Measurements from ENCODE around the gene ZNF580.

ZNF580 gene

DNA sequence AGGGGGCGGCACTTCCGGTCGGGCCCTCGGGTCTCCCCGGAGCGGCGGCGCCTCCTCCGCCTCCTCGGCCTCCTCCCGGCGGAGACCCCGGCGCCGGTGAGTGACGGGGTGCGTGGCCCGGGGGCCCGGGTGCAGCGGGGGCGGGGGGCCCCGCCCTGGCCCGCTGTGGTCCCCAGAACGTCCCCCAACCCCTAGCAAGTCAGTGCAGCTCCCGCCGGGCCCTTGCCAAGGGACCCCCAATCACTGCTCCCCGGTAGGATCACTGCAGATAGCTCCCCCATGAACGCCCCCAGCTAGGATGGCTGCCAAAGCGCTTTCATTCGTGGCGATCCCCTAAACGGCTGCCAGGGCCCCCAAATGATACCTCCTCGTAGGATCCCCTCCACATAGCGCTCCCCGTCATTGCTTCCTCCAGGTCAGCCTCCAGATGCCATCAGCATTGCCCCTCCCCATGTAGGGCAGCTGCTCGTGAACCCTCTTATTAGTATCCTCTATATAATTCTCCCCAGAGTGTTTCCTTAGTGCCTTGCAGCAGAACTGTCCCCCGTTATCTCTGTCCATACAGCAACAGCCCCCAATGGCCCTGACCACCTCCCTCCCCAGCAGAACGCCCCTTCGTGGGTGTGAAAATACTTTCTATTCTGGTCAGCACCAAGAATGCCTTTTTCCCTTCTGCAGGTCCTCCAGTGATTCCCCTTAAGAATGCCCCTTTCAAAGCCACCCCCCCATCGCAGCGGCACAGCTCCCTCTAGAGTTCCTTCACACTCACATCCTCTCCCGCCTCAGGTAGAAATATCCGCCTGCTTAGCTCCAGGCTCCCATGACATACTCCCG, 34.9 kb upstream of the ZNF580 start, which contains the start of gene ZNF865:
TSS of gene ZNF865 (plus strand) at position 11 of the 834 bp plus-strand sequence. CDS start 7,972 bp downstream, outside the sequence.
- peak in 47 of 56 donors; percentile 8 to 75 (median 48) for DNase-seq

DNA sequence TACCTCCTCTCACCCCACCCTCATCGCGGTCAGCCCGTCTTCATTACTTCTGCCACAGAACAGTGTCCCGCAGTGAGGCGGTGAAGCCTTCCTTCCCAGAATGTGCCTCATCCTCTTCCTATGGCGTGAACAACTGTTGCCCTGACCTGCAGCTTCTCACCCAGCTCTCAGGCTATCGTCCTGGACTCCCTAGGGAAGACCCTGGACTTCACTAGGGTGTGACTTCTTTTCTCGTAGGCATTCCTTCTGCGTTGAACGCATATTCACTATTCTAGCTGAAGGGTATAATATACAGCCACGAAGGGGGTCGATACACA, 34.4 kb upstream of the ZNF580 start:
- DNase-seq: no peak

DNA sequence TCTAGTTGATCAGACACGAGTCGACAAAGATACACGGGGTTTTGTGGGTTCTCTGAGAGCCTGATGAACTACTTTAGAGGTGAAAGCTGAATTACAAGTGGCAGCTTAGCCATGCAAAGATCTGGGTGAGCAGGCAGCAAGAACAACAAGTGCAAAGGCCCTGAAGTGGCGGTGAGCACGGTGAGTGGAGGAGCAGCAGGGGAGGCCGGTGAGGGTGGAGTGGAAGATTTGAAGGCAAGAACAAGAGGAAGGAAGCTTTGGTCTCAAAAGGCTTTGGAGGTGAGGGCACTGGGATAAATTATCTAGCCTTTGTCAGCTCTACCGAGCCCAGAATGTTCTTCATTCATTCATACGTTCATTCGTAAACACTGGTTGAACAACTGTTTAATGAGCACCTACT, 34.0 kb upstream of the ZNF580 start:
- DNase-seq: no peak

DNA sequence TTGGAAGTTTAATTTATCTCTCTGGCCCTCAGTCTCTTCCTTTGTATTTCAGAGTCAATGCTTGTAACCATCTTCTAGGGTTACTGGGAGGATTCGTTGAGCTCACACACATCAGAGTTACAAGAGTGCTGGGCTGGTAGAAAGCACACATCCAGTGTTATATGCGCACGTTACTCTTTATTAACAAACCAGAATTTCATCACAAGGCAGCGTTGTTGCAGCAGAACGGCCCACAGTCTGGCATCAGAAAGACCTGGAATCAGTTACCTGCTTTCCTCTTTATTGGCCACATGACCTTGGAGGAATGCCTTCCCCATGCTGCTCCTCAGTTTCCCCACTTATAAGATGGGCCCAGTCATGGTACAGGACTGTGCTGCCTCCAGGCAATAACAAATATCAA, 31.5 kb upstream of the ZNF580 start:
- DNase-seq: no peak

DNA sequence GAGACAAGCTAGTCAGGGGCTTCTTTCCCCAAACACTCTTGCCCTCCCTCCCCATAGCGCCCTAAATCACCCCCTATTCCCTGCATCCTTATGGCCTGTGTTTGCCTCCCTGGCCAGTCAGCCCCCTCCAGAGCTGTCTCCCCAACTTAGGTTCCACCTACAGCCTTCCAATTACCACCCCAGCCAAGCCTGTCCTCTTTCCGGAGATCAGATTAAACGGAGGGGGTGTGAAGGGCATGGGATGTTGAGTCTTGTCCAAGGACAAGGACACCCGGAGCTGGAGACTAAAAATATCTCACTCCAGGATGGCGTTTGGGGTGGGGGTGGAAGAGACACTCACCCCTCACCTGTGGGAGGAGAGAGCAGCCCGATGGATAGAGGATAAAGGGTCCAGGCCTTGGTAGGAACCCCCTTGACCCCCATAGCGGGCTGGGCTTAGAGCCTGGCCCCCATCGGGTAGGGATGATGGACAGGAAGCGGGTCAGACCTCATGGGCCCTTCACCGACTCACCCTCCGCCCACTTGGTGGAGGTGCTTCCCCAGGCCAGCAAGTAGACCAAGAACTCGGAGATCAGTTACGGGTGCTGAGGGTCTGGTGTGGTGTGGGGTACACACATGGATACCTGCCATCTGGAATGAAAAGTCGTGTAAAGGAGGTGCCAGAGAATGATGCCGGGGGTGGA, 29.4 kb upstream of the ZNF580 start:
- peak in 1 of 56 donors; percentile 24 for DNase-seq

DNA sequence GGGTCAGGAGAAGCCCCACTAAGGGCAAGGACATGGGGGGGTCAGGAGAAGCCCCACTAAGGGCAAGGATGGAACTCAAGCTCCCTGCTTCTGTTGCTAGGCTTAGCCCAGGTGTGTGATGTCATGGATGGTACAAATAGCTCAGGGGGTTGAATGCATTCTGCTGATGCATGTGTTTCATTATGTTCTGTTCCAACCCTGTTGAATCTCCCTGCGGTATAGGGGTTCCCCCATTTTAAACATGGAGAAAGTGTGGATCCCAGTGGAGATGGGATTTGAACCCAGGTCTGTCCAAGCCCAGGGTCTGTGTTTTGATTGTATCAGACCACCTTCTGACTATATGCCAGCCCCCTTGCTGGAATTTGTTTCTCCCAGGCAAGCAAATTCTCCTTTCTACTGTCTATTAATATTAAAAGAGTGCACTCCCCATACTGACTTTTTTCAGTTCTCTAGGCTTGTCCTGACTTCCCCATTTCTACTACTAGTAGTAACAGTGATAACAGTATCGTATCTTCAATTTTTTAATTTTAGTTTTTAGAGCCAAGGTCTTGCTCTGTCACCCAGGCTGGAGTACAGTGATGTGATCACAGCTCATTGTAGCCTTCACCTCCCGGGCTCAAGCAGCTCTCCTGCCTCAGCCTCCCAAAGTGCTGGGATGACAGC, 28.7 kb upstream of the ZNF580 start:
- DNase-seq: no peak

DNA sequence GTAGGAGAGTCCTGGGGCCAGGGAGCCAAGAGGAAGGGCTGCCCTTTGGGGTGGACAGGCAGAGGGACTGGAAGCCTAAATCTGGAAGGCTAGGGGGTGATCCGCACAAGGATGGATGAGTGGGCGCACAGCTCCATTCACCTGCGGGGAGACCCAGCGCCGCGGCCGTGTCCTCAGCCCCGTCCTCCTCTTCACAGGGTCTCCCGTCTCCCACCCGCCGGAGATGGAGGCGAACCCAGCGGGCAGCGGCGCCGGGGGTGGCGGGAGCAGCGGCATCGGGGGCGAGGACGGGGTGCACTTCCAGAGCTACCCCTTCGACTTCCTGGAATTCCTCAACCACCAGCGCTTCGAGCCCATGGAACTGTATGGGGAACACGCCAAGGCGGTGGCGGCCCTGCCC, 27.4 kb upstream of the ZNF580 start:
- DNase-seq: no peak

DNA sequence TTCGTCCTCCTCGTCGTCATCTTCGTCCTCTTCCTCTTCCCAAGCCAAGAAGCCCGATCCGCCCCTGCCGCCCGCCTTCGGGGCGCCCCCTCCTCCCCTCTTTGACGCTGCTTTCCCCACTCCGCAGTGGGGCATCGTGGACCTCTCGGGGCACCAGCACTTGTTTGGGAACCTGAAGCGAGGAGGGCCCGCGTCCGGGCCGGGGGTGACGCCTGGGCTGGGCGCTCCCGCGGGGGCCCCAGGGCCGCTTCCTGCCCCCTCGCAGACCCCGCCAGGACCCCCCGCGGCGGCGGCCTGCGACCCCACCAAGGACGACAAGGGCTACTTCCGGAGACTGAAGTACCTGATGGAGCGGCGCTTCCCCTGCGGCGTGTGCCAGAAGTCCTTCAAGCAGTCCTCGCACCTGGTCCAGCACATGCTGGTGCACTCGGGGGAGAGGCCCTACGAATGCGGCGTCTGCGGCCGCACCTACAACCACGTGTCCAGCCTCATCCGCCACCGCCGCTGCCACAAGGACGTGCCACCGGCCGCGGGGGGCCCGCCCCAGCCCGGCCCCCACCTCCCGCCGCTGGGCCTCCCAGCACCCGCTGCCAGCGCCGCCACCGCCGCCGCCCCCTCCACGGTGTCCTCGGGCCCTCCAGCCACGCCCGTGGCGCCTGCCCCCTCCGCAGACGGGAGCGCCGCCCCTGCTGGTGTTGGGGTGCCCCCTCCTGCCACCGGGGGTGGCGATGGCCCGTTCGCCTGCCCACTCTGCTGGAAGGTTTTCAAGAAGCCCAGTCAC, 26.7 kb upstream of the ZNF580 start:
- DNase-seq: no peak

- DNase-seq: no peak
Measured at GRCh38 chr19:55614711-55615542, 25.9 kb upstream of the ZNF580 start.

DNA sequence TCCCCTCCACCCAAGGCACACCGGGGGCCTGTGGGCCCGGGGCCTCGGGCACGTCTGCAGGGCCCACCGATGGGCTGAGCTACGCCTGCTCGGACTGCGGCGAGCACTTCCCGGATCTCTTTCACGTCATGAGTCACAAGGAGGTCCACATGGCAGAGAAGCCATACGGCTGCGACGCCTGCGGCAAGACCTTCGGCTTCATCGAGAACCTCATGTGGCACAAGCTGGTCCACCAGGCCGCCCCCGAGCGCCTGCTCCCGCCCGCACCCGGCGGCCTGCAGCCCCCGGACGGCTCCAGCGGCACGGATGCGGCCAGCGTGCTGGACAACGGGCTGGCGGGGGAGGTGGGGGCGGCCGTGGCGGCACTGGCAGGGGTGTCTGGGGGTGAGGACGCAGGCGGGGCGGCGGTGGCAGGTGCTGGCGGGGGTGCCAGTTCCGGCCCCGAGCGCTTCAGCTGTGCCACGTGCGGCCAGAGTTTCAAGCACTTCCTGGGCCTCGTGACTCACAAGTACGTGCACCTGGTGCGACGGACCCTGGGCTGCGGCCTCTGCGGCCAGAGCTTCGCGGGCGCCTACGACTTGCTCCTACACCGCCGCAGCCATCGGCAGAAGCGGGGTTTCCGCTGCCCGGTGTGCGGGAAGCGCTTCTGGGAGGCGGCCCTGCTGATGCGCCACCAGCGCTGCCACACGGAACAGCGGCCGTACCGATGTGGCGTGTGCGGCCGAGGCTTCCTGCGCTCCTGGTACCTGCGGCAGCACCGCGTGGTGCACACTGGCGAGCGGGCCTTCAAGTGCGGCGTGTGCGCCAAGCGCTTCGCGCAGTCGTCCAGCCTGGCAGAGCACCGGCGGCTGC, 25.0 kb upstream of the ZNF580 start:
- no peak for DNase-seq

DNA sequence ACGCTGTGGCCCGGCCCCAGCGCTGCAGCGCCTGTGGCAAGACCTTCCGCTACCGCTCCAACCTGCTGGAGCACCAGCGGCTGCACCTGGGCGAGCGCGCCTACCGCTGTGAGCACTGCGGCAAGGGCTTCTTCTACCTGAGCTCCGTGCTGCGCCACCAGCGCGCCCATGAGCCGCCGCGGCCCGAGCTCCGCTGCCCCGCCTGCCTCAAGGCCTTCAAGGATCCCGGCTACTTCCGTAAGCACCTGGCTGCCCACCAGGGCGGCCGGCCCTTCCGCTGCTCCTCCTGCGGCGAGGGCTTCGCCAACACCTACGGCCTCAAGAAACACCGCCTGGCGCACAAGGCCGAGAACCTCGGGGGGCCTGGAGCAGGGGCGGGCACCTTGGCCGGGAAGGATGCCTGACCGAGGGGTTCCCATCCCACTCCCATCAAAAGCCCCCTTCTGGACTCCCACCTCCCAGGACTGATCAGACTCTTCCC, 24.4 kb upstream of the ZNF580 start:
- DNase-seq: no peak

GRCh38 chr19:55617426-55617825, 23.4 kb upstream of the ZNF580 start:
- DNase-seq: no peak

GRCh38 chr19:55618426-55618825, 22.4 kb upstream of the ZNF580 start:
- DNase-seq: no peak

DNA sequence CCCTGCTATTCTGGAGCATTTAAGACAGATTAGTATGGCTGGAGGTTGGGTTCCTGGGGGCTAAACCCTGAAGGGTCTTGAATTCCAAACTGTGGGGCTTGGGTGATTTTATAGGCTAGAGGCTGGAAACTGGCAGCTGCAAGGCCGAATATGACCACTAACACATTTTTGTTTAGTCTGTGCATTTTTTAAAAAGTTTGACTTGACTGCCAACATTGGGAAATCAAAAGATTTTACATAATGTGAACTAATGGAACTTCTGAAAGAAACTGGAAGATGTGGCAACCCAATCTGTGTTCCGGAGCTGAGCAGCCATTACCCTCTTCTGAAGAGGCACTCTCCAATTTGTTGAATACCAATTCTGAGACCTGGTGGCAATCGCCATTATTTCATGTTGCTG, 21.5 kb upstream of the ZNF580 start:
- no peak for DNase-seq

- DNase-seq: no peak
Measured at GRCh38 chr19:55620410-55621204, 20.2 kb upstream of the ZNF580 start.

DNA sequence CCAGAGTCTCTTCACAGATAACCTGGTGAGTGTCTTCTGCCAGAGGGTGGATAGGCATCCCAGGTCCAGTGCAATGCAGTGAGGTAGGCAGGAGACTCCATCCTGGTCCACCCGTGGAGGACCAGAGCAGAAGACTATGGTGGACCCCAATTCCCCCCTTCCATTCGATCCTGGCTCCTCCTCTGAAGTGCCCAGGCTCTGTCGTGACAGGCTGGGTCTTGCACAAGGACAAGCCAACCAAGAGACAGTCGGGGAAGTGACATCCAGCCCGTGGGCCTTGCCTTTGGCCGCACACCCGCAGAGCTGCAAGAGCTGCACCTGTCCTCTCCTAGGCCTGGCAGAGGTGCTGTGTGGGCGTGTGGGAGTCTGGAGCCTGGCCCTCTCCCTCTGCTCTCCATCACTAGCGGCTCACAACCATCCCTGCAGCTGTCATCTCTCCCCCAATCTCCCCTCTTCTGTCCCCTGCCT, 19.6 kb upstream of the ZNF580 start:
- DNase-seq: no peak

DNA sequence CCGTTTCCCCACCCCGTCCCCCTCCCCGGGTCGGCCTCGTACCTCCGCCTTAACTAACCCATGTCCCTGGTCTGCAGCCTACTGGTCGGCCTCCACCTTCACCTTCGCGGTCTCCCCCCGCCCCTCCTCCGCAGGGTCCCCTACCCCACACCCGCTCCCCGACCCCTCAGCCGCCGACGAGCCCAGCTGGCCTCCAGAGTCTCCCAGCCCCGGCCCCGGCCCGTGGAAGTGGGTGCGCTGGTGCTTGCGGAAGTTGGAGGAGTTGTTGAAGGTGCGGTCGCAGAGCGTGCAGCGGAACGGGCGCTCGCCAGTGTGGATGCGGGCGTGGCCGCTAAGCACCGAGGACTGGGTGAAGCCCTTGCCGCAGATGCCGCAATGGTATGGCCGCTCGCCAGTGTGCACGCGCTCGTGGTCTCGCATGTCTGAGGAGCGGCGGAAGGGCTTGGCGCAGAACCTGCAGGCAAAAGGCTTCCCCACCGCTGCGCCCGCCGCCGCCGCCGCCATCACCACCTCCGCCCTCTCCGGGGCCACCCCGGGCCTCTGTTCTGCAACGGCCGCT, 19.1 kb upstream of the ZNF580 start:
- no peak for DNase-seq

Data from amygdala (tissue), 56 donors.